Nephron progenitor cell (in vitro differentiated cells): ENCODE results near the gene SYNE3.

Experiments used
- DNase-seq: peaks from one replicate; pipeline ENCODE4 v3.0.0; 2021
- H3K27ac Mint-ChIP-seq: 2 replicates; pipeline ENCODE4 v1.8.0; 2021; ENCODE audit warnings: mild to moderate bottlenecking, moderate library complexity, mixed read lengths
- H3K27me3 Mint-ChIP-seq: 2 replicates; pipeline ENCODE4 v1.8.0; 2021; ENCODE audit warnings: mild to moderate bottlenecking, low read depth, mixed read lengths; ENCODE audit not compliant: poor library complexity
- H3K36me3 Mint-ChIP-seq: 2 replicates; pipeline ENCODE4 v1.8.0; 2021; ENCODE audit warnings: low read depth, mixed read lengths
- H3K4me1 Mint-ChIP-seq: 2 replicates; pipeline ENCODE4 v1.8.0; 2021; ENCODE audit warnings: mixed read lengths
- H3K4me3 Mint-ChIP-seq: 2 replicates; pipeline ENCODE4 v1.8.0; 2021; ENCODE audit warnings: mild to moderate bottlenecking, moderate library complexity, mixed read lengths
- H3K9me3 Mint-ChIP-seq: 2 replicates; pipeline ENCODE4 v1.8.0; 2021; ENCODE audit warnings: mild to moderate bottlenecking, moderate library complexity, mixed read lengths
- CTCF ChIP-seq: fragments of 200-600 bp; sonication (generic); IDR thresholded peaks from 2 replicates; pipeline ENCODE4 v1.5.0; 2021; ENCODE audit warnings: antibody characterized with exemption

Gene SYNE3

GRCh38 chr14:95518045-95518751 lies 1.7 kb upstream of the SYNE3 start:
- H3K9me3 Mint-ChIP-seq, result no peaks in the 10 kb centered on the region
- peaks cover 21% of the 10 kb centered on the region for H3K4me1 Mint-ChIP-seq
- H3K4me3 Mint-ChIP-seq, result no peak overlapping the region
- H3K27ac Mint-ChIP-seq, result no peak overlapping the region
- no peaks in the 10 kb centered on the region for H3K36me3 Mint-ChIP-seq
- peaks cover 60% of the 10 kb centered on the region for H3K27me3 Mint-ChIP-seq
- no peak for DNase-seq
- no peak for TF ChIP-seq CTCF

GRCh38 chr14:95515596-95516552 lies 576 bp downstream of the SYNE3 start:
- no peaks in the 10 kb centered on the region for H3K36me3 Mint-ChIP-seq
- peak overlapping the region; percentile 77 for H3K4me3 Mint-ChIP-seq
- no peak overlapping the region for H3K27ac Mint-ChIP-seq
- H3K27me3 Mint-ChIP-seq, result peaks cover 63% of the 10 kb centered on the region
- peak; percentile 73 for DNase-seq
- no peaks in the 10 kb centered on the region for H3K9me3 Mint-ChIP-seq
- H3K4me1 Mint-ChIP-seq, result peaks cover 21% of the 10 kb centered on the region
- TF ChIP-seq CTCF, result peak; percentile 28

GRCh38 chr14:95515080-95515489 lies 1.4 kb downstream of the SYNE3 start:
- peaks cover 21% of the 10 kb centered on the region for H3K4me1 Mint-ChIP-seq
- H3K27me3 Mint-ChIP-seq, result peaks cover 64% of the 10 kb centered on the region
- H3K9me3 Mint-ChIP-seq, result no peaks in the 10 kb centered on the region
- TF ChIP-seq CTCF, result no peak
- peak overlapping the region; percentile 61 for H3K4me3 Mint-ChIP-seq
- peak; percentile 21 for DNase-seq
- H3K36me3 Mint-ChIP-seq, result no peaks in the 10 kb centered on the region
- no peak overlapping the region for H3K27ac Mint-ChIP-seq

- H3K4me1 Mint-ChIP-seq, result peaks cover 21% of the 10 kb centered on the region
- no peak for TF ChIP-seq CTCF
- H3K36me3 Mint-ChIP-seq, result no peaks in the 10 kb centered on the region
- H3K27me3 Mint-ChIP-seq, result peaks cover 64% of the 10 kb centered on the region
- no peak for DNase-seq
- no peaks in the 10 kb centered on the region for H3K9me3 Mint-ChIP-seq
- no peak overlapping the region for H3K27ac Mint-ChIP-seq
- H3K4me3 Mint-ChIP-seq, result peak overlapping the region; percentile 61
Measured at GRCh38 chr14:95514131-95515079, 2.0 kb downstream of the SYNE3 start.

- no peak overlapping the region for H3K4me3 Mint-ChIP-seq
- peaks cover 57% of the 10 kb centered on the region for H3K27me3 Mint-ChIP-seq
- H3K4me1 Mint-ChIP-seq, result peaks cover 21% of the 10 kb centered on the region
- no peaks in the 10 kb centered on the region for H3K9me3 Mint-ChIP-seq
- no peaks in the 10 kb centered on the region for H3K36me3 Mint-ChIP-seq
- no peak overlapping the region for H3K27ac Mint-ChIP-seq
- no peak for DNase-seq
- no peak for TF ChIP-seq CTCF
Measured at GRCh38 chr14:95513291-95513690, 3.2 kb downstream of the SYNE3 start.
